SK-MEL-5 (cell line): ENCODE data around the gene NT5C3B. TPM values are rescaled to one million over a fixed set of nuclear protein-coding genes. Genes with fewer than 3 reads are reported as not detected.
A peak's percentile ranks its signal among the peaks of the same experiment; 100 is the strongest.

Experiments
- DNase-seq: peaks from one replicate; pipeline ENCODE4 v3.0.0-alpha.2; 2016; ENCODE audit warnings: low read depth, low spot score
- in situ Hi-C: cut with HindIII; loops from 2 replicates; pipeline ENCODE4 v1.10.0; 2016; ENCODE audit warnings: low sequenced_read_pairs, high pct_unique_total_duplicates, low pct_unique_long_range_greater_than_20kb
- total RNA-seq: library from RNA; depleted of rRNA; stranded (reverse); fragments of >200 nt; shearing (Covaris generic); gene quantifications from 2 replicates; pipeline ENCODE4 v1.2.3, GENCODE V29; 2014

Gene NT5C3B
- total RNA-seq, 1 experiment from 2014 or later = 86.3 TPM

DNA sequence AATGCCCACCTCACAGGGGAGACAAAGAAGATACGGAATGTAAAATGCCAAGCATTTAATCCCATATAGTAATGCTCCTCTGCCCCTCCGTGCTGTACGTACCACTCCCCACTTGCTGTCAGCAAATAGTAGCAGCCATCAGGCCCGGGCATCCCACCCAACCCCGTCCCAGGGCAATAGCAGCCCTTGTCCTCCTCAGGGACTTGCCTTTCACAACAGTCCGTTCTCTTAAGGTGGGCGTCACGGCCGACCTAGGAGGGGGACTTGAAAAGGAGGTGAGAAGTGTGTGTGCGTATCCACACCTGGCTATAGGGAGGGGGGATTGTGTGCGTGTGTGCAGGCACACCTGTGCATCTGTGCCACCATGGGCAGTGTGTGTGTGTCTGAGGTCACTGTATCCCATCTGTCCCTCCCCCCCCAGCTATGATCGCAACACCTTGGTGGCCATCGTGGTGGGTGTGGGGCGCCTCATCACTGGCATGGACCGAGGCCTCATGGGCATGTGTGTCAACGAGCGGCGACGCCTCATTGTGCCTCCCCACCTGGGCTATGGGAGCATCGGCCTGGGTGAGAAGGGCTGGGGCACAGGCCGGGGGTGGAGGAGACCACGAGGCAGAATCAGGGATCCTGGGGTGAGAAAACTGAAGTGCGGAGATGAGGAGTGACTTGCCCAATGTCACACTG lies 19.3 kb downstream of the NT5C3B start:
- no peak for DNase-seq
- in situ Hi-C loops = no loop called here

DNA sequence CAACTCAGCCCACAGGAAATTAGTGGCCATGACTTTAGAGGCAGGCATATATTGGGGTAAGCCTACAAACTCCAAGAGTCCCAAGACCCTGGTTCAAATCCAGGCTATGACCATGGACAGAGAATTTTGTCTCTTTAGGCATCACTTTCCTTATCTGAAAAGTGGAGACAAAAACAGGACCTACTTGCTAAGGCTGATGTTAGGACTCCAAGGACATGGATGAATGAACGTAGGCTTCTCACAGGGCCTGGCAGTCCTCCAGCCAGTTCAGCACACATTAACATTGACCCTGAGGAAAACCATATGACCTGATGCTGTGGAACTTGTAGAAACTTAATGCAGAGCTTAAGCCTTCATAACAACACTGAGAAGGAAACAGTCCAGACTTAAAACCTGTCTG lies 21.8 kb downstream of the NT5C3B start:
- no peak for DNase-seq
- in situ Hi-C loops = no loop called here

DNA sequence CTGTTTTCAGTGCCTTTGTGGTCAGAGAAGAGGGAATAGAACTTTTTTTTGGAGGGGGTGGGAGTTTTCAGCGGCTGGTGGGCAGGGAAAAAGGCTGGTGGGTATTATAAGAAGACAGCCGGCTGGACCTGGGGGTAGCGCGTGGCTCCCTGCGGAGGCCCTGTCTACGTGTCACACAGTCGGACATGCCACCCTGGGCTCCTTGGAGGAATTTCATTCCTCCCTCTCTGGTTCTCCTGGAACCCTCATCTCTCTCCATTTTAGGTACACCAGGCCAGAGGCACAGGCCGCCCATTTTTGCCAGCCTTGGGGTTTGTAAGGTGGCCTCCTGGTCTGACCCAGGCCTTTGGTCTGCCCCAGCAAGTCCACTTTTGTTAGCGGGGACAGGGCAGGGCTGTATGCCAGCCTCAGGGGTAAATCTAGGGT lies 22.3 kb downstream of the NT5C3B start:
- DNase-seq = no peak
- in situ Hi-C loops = no loop called here

DNA sequence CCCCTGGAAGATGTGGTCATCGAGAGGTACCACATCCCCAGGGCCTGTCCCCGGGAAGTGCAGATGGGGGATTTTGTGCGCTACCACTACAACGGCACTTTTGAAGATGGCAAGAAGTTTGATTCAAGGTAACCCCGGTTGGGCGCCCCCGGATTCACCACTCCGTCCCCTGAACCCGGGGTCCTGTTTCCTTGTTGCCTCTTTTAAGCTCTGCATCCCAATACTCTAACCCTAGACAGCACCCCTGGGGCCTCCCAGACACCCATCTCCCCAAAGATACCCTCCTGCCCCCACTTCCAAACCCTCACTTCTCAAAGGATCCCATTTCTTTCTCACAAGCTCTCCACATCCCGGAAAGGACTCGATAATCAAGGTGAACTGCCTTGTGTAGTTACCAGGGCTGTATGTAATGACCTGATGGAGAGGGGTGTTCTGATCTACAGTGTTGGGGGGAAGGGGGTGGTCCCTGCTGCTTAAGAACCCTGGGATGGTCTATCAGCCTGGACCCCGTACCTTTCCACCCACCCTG lies 22.8 kb downstream of the NT5C3B start:
- in situ Hi-C loops = no loop called here
- no peak for DNase-seq

DNA sequence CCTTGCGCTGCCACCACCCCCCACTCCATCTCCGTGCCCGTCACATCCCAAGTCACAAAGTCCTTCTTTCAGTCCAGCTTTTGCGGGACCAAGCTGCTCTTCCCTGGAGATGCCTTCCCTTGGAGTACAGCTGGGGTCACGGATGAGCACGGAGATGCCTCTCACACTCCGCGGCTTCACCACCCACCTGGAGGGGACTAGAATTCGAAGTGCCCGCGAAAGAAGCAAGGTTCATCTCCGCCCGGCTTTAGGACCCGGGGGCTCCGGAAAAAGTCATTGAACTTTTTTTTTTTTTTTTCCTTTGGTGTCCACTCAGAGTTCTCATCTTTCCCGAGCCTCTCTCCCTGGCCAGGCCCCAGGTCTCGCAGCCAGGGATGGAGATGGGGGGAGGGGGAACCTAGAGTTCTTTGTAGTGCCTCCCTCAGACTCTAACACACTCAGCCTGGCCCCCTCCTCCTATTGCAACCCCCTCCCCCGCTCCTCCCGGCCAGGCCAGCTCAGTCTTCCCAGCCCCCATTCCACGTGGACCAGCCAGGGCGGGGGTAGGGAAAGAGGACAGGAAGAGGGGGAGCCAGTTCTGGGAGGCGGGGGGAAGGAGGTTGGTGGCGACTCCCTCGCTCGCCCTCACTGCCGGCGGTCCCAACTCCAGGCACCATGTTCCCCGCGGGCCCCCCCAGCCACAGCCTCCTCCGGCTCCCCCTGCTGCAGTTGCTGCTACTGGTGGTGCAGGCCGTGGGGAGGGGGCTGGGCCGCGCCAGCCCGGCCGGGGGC lies 23.5 kb downstream of the NT5C3B start, which contains the start of gene FKBP10:
Gene FKBP10, plus strand, starts transcription at position 624 of the 771 bp plus-strand sequence. Its CDS starts 31 bp downstream, at position 655.
- in situ Hi-C loops = no loop called here
- DNase-seq = peak; percentile 78

DNA sequence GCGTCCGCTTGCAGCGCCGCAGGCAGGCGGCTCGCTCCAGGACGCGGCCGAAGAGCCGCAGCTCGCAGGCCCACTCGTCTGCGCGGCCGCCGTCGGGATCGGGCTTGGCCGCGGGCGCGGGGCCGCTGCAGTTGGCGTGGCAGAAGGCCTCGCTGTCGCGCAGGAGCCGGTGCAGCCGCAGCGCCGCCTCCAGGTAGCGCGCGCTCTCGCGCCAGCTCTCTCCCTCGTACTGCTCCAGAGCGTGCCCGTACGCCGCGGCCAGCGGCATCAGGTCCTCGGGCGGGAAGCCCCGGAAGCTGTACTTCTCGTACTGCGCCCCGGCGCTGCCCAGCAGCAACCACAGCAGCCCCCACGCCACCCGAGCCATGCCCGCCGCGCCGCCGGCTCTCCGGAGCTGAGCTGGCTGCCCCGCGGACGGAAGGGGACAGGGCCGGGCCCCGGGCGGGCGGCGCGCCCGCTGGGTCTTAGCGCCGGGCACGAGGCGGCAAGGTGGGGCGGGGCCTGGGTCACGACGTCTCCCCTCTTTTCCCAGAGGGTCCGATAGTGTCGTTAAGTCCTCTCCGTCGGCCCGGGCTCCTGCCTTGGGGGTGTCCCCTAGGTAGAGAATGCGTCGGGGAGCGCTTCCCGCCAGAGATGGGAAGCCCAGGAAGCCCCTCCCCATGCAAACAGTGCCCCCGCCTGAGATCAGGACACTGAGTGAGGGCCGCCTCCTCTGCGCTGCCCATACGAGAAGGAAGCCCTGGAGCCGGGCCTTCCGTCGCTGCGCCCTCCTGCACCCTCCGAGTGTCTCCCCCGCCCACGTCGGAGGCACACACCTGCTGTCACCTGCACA lies 24.3 kb downstream of the NT5C3B start, which contains the start of gene P3H4:
Gene P3H4, minus strand, starts transcription at position 401 of the 832 bp plus-strand sequence. Its CDS starts 34 bp downstream, at position 367.
- in situ Hi-C loops = no loop called here
- peak; percentile 68 for DNase-seq

DNA sequence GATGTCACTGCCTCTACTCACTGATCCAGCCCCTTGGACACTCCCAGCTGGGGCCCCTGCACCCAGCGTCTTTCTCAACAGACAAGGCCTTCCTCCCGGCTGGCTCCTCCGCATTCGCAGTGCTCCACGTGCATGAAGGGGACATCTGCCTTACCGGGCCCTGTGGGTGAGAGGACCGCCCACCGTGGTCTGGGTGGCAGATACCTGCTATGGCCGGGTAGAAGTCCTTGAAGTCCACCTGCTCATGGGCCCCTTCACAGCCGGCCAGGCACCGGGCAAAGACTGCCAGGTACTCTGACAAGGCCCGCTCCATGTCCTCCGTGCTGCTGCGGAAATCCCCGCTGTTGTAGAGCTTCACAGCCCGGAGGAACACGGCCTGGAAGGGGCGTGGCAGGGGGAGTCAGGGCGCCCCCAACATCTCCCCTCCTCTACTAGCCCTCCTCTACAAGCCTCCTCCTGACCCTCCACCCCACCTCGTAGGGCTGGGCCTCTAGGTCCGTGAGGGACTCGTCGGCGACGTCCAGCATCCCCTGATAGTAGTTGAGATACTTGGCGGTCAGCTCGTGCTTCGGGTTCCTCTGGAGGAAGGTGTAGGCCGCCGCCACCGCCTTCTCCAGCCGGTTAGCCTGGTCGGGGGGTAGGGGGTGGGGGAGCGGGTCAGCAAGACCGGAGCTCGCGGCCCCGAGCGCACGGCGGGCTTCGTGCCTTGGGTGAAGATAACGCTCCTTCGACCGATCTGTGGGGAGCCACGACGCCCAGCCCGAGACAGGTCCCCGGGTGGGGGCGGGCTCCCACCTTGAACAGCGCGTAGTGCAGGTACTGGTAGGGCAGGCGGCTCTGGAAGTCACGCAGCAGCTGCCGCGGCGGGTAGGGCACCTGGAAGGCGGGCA lies 25.1 kb downstream of the NT5C3B start:
- DNase-seq = no peak
- in situ Hi-C loops = no loop called here

DNA sequence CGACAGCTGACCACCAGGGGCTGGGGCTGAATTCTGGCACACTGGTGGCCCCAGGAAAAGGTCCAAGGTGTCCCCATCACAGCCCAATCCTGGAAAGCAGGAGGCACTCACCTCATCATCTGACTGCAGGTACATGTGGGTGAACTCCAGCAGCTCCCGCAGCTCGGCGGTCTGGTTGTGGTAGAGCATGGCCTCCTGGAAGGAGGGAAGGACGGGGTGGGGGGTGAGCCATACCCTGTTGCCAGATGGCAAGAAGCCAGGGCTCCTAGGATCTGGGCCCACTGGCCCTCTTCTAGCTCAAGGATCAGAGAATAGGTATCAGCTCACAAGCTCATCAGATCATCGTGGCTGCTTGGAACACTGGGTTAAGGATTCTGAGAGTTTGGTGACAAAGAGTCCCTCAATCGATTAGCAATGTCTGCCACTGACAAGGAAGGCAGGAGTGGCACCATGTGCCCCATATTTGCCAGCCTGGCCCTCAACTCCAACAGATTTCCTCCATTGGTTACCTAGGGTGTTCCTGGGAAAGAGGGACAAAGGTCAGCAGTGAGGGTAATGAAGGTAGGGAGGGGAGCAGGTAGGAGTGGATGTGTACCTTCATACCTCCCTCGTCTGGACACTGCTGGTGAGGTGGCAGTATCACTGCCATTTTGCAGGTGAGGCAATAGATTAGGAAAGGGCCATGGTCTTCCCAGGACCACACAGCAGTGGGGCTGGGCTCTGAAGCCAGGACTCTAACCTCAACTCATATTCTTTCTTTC lies 29.2 kb downstream of the NT5C3B start:
- in situ Hi-C loops = no loop called here
- no peak for DNase-seq

DNA sequence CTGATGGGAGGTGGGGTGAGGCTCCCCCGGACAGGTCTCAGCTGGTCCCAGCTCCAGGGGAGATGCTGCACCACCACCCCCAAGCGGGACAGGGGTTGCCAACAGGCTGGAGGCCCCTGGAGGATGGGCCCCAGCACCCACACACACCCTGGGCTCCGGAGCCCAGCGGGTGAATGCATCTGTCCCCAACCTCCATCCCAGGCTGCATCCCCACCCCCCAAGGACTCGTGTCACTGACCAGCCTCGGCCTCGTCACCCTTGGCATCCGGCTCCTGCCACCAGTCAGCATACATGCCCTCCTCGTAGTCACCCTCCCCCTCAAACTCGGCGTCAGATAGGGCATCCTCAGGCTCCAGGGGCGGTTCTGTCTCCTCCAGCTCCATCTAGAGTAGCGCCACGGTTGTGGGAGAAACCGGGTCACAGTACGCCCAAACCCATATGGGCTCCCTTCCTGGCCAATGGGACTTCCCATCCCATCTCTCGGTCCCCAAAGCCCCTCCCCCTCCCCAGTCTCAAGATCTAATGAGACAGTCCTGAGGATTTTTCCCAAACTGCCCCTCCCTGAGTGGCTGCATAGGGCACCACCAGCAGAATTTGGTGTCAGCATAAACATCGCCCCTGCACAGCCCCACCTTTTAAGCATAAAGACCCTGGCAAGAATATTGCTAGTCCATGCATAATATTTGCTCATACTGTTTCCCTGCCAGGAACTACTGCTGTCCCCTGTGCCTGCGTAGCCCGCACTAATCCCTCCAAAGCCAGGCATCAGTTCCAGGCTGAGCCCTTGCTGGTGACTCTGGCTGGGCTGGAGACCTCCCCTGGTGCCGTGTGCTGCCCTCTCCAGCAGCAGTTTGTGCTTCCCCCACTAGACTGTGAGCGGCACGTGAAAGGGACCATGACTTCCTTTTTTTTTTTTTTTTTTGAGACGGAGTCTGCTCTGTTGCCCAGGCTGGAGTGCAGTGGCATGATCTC lies 32.7 kb downstream of the NT5C3B start:
- no peak for DNase-seq

DNA sequence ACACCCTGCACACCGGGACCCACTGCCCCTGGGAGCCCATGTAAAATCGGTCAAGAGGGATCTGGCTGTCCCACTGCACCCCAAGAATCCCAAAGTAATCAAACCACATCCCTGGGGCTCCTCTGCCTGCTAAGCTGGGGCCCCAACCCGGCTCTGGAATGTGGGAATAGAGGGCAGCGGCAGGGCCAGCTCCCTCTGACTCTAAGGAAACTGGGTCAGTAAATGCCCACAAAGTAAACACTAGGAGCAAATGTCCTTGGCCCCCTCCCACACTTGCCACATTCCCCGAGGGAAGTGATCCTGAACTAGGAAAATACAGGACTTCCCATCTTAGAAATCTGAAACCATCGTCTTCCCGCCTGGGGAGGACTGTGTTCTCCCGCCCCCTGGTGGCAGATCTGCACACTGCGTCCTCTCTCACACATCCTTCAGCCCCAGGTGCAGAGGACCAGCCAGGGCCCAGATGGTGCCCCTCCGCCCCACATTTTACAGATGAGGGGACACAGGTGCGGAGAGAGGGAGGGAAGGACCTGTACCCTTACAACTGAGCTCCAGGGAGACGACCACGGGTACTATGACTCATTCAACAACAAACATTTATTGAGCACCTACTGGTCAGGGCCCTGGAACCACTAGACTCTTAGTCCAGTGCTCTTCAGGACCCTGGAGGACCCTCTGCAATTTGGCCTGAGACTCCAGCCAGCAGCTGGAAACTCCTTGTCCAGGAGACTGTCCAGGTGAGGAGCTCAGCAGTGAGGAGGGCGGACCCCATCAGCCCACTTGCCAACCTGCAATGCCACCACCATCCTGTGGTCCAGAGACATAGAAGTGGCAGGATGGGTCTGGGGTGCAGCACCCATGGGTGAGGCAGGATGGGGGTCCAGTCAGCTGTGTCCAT lies 34.4 kb downstream of the NT5C3B start:
- in situ Hi-C loops = no loop called here
- DNase-seq = peak; percentile 71

More for the DNA sequence above, 32.7 kb downstream of the NT5C3B start:
- in situ Hi-C loops = no loop called here

DNA sequence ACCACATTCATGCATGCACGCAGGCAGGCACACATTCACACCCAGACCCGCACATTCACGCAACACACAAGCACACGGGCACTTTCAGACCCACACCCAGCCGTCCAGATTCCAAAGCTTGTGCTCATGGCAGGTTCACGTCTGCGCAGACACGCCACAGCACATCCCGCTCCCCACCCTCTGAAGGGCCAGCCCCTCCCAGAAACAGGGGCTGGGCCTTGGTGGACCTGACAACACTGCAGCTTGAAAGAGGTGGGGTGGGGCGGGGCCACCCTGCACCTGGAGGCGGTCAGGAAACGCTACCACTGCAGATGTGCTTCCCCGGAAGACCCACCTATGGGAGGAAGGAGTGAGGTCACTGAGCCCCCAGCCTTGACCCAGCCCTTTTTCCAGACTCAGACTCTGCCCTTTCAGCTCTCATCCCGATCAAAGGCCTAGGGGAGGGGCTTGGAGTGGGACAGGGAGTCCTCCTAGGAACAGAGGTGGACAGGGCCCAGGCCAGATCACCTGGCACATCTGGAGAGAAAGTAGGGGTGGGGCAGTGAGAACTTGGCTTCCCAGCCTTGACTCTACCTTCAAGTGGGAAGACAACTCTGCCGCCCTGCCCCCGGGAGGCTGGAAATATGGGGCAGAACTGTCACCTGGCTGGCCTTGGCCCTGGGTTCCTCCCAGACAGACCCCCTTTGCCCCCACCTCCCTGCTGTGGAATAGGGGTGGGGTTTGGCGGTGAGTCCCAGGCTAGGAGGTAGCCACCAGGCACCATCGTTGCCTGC lies 35.2 kb downstream of the NT5C3B start:
- DNase-seq = no peak
- in situ Hi-C loops = no loop called here

DNA sequence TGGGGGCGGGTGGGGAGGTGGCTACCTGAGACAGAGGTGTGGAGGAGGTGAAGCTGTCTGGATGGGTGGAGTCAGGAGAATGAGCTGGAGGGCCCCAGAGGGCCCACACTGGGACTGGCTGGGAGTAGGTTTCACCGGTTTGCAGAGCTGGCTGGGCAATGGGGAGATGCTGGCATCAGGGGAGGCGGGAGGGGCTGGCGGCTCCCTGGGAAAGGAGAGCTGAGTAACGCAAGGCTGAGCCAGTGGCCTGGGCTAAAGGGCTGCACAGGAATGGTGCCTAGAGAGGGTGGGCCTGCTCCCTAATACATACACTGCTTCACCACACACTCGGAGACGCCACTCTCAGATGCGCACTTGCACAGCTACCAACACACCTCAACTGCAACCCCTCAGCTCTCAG lies 36.7 kb downstream of the NT5C3B start:
- in situ Hi-C loops = no loop called here

DNA sequence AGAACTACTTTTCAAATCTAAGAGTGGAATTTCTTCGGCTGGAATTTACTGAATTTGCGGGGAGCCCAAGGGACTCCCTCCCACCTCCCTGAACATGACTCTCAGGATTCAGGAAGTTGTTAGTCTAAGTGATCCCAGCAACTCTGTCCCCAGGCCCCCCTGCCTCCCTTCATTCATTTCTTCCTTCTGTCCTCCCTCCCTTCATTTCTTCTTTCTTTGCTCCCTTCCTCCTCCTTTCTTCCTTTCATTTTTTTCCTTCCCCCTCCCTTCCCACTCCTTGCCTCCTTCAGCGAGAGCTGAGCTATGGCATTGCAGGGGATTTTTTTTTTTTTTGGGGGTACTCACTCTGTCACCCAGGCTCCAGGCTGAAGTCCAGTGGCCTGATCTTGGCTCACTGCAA lies 38.7 kb downstream of the NT5C3B start:
- DNase-seq = no peak

More for the DNA sequence above, 36.7 kb downstream of the NT5C3B start:
- DNase-seq = no peak

More for the DNA sequence above, 38.7 kb downstream of the NT5C3B start:
- in situ Hi-C loops = no loop called here
